Measurements from ENCODE around the gene NPBWR2.

GRCh38 chr20:64146936-64147477, 39.6 kb upstream of the NPBWR2 start:
- TF ChIP-seq, protein P1, sequence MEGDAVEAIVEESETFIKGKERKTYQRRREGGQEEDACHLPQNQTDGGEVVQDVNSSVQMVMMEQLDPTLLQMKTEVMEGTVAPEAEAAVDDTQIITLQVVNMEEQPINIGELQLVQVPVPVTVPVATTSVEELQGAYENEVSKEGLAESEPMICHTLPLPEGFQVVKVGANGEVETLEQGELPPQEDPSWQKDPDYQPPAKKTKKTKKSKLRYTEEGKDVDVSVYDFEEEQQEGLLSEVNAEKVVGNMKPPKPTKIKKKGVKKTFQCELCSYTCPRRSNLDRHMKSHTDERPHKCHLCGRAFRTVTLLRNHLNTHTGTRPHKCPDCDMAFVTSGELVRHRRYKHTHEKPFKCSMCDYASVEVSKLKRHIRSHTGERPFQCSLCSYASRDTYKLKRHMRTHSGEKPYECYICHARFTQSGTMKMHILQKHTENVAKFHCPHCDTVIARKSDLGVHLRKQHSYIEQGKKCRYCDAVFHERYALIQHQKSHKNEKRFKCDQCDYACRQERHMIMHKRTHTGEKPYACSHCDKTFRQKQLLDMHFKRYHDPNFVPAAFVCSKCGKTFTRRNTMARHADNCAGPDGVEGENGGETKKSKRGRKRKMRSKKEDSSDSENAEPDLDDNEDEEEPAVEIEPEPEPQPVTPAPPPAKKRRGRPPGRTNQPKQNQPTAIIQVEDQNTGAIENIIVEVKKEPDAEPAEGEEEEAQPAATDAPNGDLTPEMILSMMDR (optimal IDR thresholded peaks at IDR 0.05 in 1 of 3, IDR thresholded peaks at IDR 0.05 in 1 of 3, conservative IDR thresholded peaks at IDR 0.05 in 1 of 3; ENCODE audit: extremely low read depth in 1 of 3, insufficient read depth in 2 of 3, low read length in 3 of 3) = no peak
- TF ChIP-seq EZH2 (IDR thresholded peaks at IDR 0.05; ENCODE audit: low read length) = no peak

All from keratinocyte (primary cell).